ENCODE results near the gene PITPNC1. TPM values are rescaled to one million over a fixed set of nuclear protein-coding genes. Genes with fewer than 3 reads are reported as not detected.

PITPNC1 gene
- total RNA-seq, 4 donors from 2014 or later: 1.9 to 12.4 (median 5.2) TPM

DNA sequence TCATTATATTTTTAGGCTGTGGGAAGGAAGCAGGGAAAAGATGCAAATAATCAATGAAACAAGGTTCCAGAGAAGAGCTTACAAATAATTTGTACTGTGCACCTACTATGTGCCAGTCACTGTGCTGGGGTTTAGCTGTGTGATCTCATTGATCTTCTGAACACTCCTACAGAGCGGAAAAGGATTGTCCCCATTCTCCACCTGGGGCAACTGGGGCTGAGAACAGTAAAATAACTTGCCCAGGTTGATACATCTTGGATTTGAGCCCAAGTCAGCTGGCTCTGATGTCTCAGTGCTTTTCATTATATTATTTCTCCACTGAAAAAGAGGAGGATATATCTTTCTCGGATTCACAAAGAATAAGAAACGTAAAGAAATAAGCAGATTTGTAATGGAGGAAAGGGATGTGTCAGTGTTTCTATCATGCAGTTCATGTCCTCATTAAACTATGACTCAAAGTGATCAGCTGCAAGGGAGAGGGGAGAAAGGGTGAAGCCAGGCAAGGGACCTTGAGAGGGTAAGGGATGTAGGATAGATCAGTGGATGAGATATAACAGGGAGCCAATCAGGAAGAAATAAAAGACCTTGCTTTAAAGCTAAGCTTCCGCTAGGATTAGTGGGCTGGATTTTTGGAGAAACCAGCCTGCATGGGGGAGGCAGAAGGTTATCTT lies 197.0 kb downstream of the PITPNC1 start:
- Histone ChIP-seq H3K27ac (no peak overlapping the region), H3K4me1 (peaks cover 0 to 3% (median 0%) of the 10 kb centered on the region in 4 donors), H3K9me3 (no peaks in the 10 kb centered on the region), H3K36me3 (no peaks in the 10 kb centered on the region), H3K4me3 (no peak overlapping the region), H3K27me3 (no peaks in the 10 kb centered on the region)
- no peak for DNase-seq
- no peak for TF ChIP-seq POLR2A (IDR thresholded peaks at IDR 0.05)

- TF ChIP-seq, protein P1, sequence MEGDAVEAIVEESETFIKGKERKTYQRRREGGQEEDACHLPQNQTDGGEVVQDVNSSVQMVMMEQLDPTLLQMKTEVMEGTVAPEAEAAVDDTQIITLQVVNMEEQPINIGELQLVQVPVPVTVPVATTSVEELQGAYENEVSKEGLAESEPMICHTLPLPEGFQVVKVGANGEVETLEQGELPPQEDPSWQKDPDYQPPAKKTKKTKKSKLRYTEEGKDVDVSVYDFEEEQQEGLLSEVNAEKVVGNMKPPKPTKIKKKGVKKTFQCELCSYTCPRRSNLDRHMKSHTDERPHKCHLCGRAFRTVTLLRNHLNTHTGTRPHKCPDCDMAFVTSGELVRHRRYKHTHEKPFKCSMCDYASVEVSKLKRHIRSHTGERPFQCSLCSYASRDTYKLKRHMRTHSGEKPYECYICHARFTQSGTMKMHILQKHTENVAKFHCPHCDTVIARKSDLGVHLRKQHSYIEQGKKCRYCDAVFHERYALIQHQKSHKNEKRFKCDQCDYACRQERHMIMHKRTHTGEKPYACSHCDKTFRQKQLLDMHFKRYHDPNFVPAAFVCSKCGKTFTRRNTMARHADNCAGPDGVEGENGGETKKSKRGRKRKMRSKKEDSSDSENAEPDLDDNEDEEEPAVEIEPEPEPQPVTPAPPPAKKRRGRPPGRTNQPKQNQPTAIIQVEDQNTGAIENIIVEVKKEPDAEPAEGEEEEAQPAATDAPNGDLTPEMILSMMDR (IDR thresholded peaks at IDR 0.05): no peak
- no peak for TF ChIP-seq POLR2A (IDR thresholded peaks at IDR 0.05)
- no peak for DNase-seq
- no peaks in the 10 kb centered on the region for H3K27me3 ChIP-seq
- no peaks in the 10 kb centered on the region for H3K9me3 ChIP-seq
- H3K4me1 ChIP-seq: peaks cover 0 to 3% (median 0%) of the 10 kb centered on the region in 4 donors
- H3K27ac ChIP-seq: peak overlapping the region in 1 of 4 donors; percentile 38
- no peaks in the 10 kb centered on the region for H3K36me3 ChIP-seq
- no peak overlapping the region for H3K4me3 ChIP-seq
These were observed 197.7 kb downstream of the PITPNC1 start for GRCh38 chr17:67574658-67575293.

DNA sequence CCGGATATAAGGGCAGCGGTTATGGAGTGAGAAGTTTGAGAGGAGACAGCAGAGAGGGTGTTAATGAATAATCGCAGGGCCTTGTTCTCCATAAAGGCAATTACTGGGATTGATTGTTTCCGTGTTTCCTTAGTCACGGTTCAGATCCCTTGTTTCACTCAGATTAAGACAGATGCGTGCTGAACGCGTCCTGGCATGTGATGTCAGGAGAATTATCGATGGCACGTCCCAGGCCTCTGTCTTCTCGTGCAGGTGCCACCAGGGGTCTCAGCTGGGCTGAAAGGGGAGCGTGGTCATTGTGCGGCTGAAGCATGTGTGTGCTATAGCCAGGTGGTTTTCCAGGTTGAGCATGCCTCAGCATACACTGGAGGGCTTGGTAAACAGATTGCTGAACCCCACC lies 198.2 kb downstream of the PITPNC1 start:
- no peak for TF ChIP-seq POLR2A (IDR thresholded peaks at IDR 0.05)
- TF ChIP-seq, protein P1 (IDR thresholded peaks at IDR 0.05): no peak
- Histone ChIP-seq H3K4me1 (peaks cover 0 to 3% (median 0%) of the 10 kb centered on the region in 4 donors), H3K4me3 (no peak overlapping the region), H3K27me3 (no peaks in the 10 kb centered on the region), H3K36me3 (no peaks in the 10 kb centered on the region), H3K27ac (peak overlapping the region in 1 of 4 donors; percentile 38), H3K9me3 (no peaks in the 10 kb centered on the region)
- peak in 1 of 3 donors; percentile 53 for DNase-seq

DNA sequence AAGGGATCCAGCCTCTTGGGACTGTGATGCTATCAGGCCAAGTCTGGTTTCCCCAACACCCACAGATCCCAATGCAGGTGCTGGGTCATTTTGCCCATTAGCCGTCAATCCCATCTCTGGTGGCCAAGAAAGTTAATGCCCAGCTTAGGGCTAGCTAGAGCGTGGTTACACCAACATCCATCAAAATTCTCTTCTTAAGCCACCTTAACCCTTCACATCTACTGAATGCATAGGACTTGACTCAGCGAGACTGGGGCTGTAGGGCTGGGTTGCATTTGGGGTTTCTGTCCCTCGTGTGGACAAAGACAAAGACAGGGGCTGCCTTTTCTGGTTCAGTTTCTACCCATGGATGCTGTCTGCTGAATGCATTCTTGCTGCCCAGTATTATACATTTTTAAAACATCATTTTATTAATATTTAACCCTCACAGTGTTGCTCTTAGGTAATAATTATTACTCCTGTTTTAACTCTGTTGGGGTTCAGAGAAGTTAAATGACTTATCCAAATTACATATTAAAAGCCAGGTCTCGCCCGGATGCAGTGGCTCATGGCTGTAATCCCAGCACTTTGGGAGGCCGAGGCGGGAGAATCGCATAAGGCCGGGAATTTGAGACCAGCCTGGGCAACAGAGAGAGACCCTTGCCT lies 199.5 kb downstream of the PITPNC1 start:
- no peak for DNase-seq
- no peak overlapping the region for H3K27ac ChIP-seq

DNA sequence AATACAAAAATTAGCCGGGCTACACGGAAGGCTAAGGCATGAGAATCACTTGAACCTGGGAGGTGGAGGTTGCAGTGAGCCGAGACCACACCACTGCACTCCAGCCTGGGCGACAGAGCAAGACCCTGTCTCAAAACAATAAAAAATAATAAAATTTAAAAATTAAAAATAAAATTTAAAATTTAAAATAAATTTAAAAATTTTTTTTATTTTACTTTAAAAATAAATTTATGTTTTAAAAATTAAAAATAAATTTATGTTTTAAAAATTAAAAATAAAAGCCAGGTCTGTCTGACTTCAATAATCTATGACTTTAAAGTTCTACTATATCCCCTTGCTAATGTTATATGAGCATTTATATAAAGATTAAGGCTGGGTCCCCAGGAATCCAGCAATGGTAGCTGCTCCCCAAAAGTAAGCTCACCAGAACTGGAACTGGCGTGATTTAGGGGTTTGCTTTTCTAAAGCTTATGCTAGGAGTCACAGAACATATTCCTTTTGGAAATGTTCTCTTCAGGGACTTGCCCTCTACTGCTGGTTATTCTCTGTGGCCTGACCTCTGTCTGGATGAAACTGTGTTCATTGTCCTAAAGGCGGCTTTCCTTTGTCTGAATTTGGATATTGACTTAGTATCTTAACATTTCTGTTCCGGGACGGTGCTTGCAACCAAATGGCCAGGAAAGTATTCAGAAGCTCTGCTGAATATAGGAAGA lies 200.5 kb downstream of the PITPNC1 start:
- Histone ChIP-seq H3K27ac (no peak overlapping the region), H3K36me3 (no peaks in the 10 kb centered on the region), H3K9me3 (no peaks in the 10 kb centered on the region), H3K27me3 (no peaks in the 10 kb centered on the region), H3K4me3 (no peak overlapping the region), H3K4me1 (peaks cover 0 to 3% (median under 1%) of the 10 kb centered on the region in 4 donors)
- no peak for DNase-seq
- no peak for TF ChIP-seq POLR2A (IDR thresholded peaks at IDR 0.05)
- TF ChIP-seq, protein P1 (IDR thresholded peaks at IDR 0.05): no peak

More for the DNA sequence above, 199.5 kb downstream of the PITPNC1 start:
- Histone ChIP-seq H3K9me3 (no peaks in the 10 kb centered on the region), H3K36me3 (no peaks in the 10 kb centered on the region), H3K4me3 (no peak overlapping the region), H3K27me3 (no peaks in the 10 kb centered on the region), H3K4me1 (peaks cover 0 to 3% (median 0%) of the 10 kb centered on the region in 4 donors)
- TF ChIP-seq, protein P1 (IDR thresholded peaks at IDR 0.05): no peak
- TF ChIP-seq POLR2A (IDR thresholded peaks at IDR 0.05): no peak

Data from Peyer's patch (tissue), 4 donors.